CD4-positive, alpha-beta T cell treated with Interleukin-21 for 1 hour (primary cell): ENCODE data around the gene LMCD1.

Experiments
- DNase-seq: peaks from one replicate; pipeline ENCODE4 v3.0.0-alpha.2; 2020

The LMCD1 gene

GRCh38 chr3:8485141-8485870, 16.3 kb upstream of the LMCD1 start:
- DNase-seq = no peak

GRCh38 chr3:8485943-8486342, 15.7 kb upstream of the LMCD1 start:
- DNase-seq = no peak

GRCh38 chr3:8486434-8486833, 15.2 kb upstream of the LMCD1 start:
- DNase-seq = no peak

GRCh38 chr3:8486936-8487335, 14.7 kb upstream of the LMCD1 start:
- no peak for DNase-seq

GRCh38 chr3:8488411-8488810, 13.2 kb upstream of the LMCD1 start:
- DNase-seq = no peak

GRCh38 chr3:8488877-8489276, 12.7 kb upstream of the LMCD1 start:
- DNase-seq = no peak

- no peak for DNase-seq
These were observed 12.3 kb upstream of the LMCD1 start for GRCh38 chr3:8489278-8489792.

GRCh38 chr3:8490079-8490552, 11.5 kb upstream of the LMCD1 start:
- DNase-seq = no peak

- DNase-seq = no peak
These were observed 10.1 kb upstream of the LMCD1 start for GRCh38 chr3:8491271-8492144.

- no peak for DNase-seq
These were observed 8.7 kb upstream of the LMCD1 start for GRCh38 chr3:8492744-8493511.

- DNase-seq = no peak
These were observed 7.9 kb upstream of the LMCD1 start for GRCh38 chr3:8493744-8494143.

- no peak for DNase-seq
These were observed 7.3 kb upstream of the LMCD1 start for GRCh38 chr3:8494327-8494726.

GRCh38 chr3:8497582-8497981, 4.0 kb upstream of the LMCD1 start:
- no peak for DNase-seq

GRCh38 chr3:8499181-8499611, 2.4 kb upstream of the LMCD1 start:
- no peak for DNase-seq

GRCh38 chr3:8500319-8500988, 1.2 kb upstream of the LMCD1 start:
- no peak for DNase-seq

- DNase-seq = no peak
These were observed 643 bp upstream of the LMCD1 start for GRCh38 chr3:8500989-8501370.

GRCh38 chr3:8503461-8503860, 1.8 kb downstream of the LMCD1 start:
- DNase-seq = no peak

GRCh38 chr3:8503871-8504610, 2.4 kb downstream of the LMCD1 start:
- no peak for DNase-seq

GRCh38 chr3:8504611-8504973, 3.0 kb downstream of the LMCD1 start:
- DNase-seq = no peak

GRCh38 chr3:8505621-8506020, 4.0 kb downstream of the LMCD1 start:
- DNase-seq = no peak

GRCh38 chr3:8506571-8507061, 5.0 kb downstream of the LMCD1 start:
- no peak for DNase-seq

- no peak for DNase-seq
These were observed 5.9 kb downstream of the LMCD1 start for GRCh38 chr3:8507496-8507895.
